K562 treated with DMSO at 1 percent for 12 hours (cell line): Measurements from ENCODE around the gene HVCN1. TPM values are rescaled to one million over a fixed set of nuclear protein-coding genes. Genes with fewer than 3 reads are reported as not detected.

ENCODE experiments used
- total RNA-seq: library from RNA; unstranded; fragments of 300-600 nt; gene quantifications from 2 replicates; pipeline ENCODE4 v1.2.3, GENCODE V29; 2022; ENCODE audit not compliant: insufficient read depth

The HVCN1 gene
- 4.4 and 8.1 TPM in 2 replicates for total RNA-seq

GRCh38 chr12:110688446-110689280 lies at the start of gene HVCN1:
Gene HVCN1 (minus strand): TSS chr12:110689115. CDS start chr12:110683245, 5,870 bp downstream.

GRCh38 chr12:110613771-110614684 lies 74.9 kb downstream of the HVCN1 start, which contains the start of gene TCTN1:
Gene TCTN1 (plus strand): TSS chr12:110614129. CDS start chr12:110614183, 54 bp downstream.

Other genes starting within 250 kb of the HVCN1 start
- gene ARPC3, start 238.8 kb downstream of the HVCN1 start, total RNA-seq: 181 and 305 TPM in 2 replicates
- gene GPN3, start 220.9 kb downstream of the HVCN1 start, total RNA-seq: 36.1 and 45.4 TPM in 2 replicates
- gene FAM216A, start 220.3 kb downstream of the HVCN1 start, total RNA-seq: 9.5 and 10.1 TPM in 2 replicates
- 130 and 184 TPM in 2 replicates for gene VPS29, start 187.0 kb downstream of the HVCN1 start, total RNA-seq
- 0.30 TPM in 1 of 2 replicates, not detected in the other for gene RAD9B, start 186.8 kb downstream of the HVCN1 start, total RNA-seq
- gene PPTC7, start 105.8 kb downstream of the HVCN1 start, total RNA-seq: 5.1 and 17.0 TPM in 2 replicates
- 7.7 and 12.2 TPM in 2 replicates for gene TCTN1, start 75.0 kb downstream of the HVCN1 start, total RNA-seq
- gene PPP1CC, start 53.8 kb upstream of the HVCN1 start, total RNA-seq: 112 and 185 TPM in 2 replicates
- gene CCDC63, start 157.9 kb upstream of the HVCN1 start, total RNA-seq: not detected in 2 replicates
- gene MYL2, start 231.5 kb upstream of the HVCN1 start, total RNA-seq: not detected in 2 replicates